ENCODE results near the gene INPPL1. TPM values are rescaled to one million over a fixed set of nuclear protein-coding genes. Genes with fewer than 3 reads are reported as not detected.

The INPPL1 gene
- total and polyA plus RNA-seq, 10 of the 15 experiments (the other 5 are each of a cell fraction or from before 2014, with no cell fraction given): 0.47 to 116 (median 43.4) TPM

DNA sequence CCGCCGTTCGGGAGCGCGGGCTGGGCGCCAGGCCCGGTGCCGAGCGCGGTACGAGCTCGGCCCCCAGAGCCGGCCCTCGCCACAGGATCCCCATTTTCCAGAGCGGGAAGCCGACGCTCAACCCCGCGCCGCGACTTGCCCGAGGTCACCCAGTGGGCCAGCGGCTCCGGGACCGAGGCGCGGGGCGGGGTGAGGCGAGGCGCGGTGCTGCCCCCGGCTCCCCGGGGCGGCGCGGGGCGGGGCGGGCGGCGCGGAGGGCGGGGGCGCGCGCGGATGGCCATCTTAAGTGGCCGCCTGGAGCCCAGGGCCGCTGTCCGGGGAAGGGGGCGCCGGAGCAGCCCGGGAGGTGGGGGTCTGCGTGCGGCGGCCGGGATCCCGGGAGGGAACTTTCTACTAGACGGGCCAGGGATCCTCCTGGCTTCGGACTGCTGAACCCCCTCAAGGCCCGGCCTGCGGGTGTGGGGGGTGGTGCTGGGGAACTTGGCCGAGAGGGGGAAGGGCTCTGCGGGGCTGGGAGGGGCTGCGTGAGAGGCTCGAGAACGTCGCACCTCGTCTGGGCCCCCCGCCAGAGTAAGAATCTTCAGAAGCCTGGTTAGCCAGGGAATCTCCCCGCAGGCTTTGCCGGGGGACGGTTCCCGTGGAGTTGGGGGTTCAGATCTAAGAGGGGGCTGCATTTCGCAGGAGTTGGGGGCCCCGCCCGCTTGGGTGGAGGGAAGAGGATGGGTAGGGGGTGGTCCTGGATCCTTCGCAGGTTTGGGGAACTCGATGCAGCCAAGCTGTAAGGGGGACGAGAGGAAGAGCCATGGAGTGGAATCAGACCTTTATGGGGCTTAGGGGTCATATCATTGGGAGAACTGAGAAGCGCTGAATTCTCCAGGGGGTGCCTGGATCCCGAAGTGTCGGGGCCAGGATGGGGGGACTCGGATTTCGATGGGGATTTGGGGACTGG is 678 bp upstream of the INPPL1 start (continued):
- TF ChIP-seq, protein P1, sequence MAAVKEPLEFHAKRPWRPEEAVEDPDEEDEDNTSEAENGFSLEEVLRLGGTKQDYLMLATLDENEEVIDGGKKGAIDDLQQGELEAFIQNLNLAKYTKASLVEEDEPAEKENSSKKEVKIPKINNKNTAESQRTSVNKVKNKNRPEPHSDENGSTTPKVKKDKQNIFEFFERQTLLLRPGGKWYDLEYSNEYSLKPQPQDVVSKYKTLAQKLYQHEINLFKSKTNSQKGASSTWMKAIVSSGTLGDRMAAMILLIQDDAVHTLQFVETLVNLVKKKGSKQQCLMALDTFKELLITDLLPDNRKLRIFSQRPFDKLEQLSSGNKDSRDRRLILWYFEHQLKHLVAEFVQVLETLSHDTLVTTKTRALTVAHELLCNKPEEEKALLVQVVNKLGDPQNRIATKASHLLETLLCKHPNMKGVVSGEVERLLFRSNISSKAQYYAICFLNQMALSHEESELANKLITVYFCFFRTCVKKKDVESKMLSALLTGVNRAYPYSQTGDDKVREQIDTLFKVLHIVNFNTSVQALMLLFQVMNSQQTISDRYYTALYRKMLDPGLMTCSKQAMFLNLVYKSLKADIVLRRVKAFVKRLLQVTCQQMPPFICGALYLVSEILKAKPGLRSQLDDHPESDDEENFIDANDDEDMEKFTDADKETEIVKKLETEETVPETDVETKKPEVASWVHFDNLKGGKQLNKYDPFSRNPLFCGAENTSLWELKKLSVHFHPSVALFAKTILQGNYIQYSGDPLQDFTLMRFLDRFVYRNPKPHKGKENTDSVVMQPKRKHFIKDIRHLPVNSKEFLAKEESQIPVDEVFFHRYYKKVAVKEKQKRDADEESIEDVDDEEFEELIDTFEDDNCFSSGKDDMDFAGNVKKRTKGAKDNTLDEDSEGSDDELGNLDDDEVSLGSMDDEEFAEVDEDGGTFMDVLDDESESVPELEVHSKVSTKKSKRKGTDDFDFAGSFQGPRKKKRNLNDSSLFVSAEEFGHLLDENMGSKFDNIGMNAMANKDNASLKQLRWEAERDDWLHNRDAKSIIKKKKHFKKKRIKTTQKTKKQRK (IDR thresholded peaks at IDR 0.05; ENCODE audit: low read depth, low read length): no peak
- TF ChIP-seq NR2C2 (IDR thresholded peaks at IDR 0.05; ENCODE audit: borderline replicate concordance, control insufficient read depth, insufficient read length, low read depth): no peak
- TF ChIP-seq, protein P2, sequence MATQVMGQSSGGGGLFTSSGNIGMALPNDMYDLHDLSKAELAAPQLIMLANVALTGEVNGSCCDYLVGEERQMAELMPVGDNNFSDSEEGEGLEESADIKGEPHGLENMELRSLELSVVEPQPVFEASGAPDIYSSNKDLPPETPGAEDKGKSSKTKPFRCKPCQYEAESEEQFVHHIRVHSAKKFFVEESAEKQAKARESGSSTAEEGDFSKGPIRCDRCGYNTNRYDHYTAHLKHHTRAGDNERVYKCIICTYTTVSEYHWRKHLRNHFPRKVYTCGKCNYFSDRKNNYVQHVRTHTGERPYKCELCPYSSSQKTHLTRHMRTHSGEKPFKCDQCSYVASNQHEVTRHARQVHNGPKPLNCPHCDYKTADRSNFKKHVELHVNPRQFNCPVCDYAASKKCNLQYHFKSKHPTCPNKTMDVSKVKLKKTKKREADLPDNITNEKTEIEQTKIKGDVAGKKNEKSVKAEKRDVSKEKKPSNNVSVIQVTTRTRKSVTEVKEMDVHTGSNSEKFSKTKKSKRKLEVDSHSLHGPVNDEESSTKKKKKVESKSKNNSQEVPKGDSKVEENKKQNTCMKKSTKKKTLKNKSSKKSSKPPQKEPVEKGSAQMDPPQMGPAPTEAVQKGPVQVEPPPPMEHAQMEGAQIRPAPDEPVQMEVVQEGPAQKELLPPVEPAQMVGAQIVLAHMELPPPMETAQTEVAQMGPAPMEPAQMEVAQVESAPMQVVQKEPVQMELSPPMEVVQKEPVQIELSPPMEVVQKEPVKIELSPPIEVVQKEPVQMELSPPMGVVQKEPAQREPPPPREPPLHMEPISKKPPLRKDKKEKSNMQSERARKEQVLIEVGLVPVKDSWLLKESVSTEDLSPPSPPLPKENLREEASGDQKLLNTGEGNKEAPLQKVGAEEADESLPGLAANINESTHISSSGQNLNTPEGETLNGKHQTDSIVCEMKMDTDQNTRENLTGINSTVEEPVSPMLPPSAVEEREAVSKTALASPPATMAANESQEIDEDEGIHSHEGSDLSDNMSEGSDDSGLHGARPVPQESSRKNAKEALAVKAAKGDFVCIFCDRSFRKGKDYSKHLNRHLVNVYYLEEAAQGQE (IDR thresholded peaks at IDR 0.05; ENCODE audit: low read depth, low read length): no peak
- no peak for TF ChIP-seq IRF4 (IDR thresholded peaks at IDR 0.05; ENCODE audit: low read depth, low read length)
- TF ChIP-seq ZNF217 (IDR thresholded peaks at IDR 0.05): no peak
- 0 out of 2 replicates have a peak, but pooled peaks have one; percentile 3 for TF ChIP-seq CBFB (IDR thresholded peaks at IDR 0.05; ENCODE audit: low read depth)
- no peak for TF ChIP-seq TBL1XR1 (IDR thresholded peaks at IDR 0.05; ENCODE audit: low read depth, low read length)
- TF ChIP-seq CHD1 (IDR thresholded peaks at IDR 0.05; ENCODE audit: low read depth, low read length): no peak
- TF ChIP-seq STAT1 (conservative IDR thresholded peaks at IDR 0.05): no peak
- TF ChIP-seq, protein P3, sequence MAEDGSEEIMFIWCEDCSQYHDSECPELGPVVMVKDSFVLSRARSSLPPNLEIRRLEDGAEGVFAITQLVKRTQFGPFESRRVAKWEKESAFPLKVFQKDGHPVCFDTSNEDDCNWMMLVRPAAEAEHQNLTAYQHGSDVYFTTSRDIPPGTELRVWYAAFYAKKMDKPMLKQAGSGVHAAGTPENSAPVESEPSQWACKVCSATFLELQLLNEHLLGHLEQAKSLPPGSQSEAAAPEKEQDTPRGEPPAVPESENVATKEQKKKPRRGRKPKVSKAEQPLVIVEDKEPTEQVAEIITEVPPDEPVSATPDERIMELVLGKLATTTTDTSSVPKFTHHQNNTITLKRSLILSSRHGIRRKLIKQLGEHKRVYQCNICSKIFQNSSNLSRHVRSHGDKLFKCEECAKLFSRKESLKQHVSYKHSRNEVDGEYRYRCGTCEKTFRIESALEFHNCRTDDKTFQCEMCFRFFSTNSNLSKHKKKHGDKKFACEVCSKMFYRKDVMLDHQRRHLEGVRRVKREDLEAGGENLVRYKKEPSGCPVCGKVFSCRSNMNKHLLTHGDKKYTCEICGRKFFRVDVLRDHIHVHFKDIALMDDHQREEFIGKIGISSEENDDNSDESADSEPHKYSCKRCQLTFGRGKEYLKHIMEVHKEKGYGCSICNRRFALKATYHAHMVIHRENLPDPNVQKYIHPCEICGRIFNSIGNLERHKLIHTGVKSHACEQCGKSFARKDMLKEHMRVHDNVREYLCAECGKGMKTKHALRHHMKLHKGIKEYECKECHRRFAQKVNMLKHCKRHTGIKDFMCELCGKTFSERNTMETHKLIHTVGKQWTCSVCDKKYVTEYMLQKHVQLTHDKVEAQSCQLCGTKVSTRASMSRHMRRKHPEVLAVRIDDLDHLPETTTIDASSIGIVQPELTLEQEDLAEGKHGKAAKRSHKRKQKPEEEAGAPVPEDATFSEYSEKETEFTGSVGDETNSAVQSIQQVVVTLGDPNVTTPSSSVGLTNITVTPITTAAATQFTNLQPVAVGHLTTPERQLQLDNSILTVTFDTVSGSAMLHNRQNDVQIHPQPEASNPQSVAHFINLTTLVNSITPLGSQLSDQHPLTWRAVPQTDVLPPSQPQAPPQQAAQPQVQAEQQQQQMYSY (CRISPR knock-in tag; IDR thresholded peaks at IDR 0.05): no peak
- TF ChIP-seq MXI1 (IDR thresholded peaks at IDR 0.05; ENCODE audit: low read depth, low read length): no peak; the same call in 1 of the 2 replicates
- TF ChIP-seq, protein P4, sequence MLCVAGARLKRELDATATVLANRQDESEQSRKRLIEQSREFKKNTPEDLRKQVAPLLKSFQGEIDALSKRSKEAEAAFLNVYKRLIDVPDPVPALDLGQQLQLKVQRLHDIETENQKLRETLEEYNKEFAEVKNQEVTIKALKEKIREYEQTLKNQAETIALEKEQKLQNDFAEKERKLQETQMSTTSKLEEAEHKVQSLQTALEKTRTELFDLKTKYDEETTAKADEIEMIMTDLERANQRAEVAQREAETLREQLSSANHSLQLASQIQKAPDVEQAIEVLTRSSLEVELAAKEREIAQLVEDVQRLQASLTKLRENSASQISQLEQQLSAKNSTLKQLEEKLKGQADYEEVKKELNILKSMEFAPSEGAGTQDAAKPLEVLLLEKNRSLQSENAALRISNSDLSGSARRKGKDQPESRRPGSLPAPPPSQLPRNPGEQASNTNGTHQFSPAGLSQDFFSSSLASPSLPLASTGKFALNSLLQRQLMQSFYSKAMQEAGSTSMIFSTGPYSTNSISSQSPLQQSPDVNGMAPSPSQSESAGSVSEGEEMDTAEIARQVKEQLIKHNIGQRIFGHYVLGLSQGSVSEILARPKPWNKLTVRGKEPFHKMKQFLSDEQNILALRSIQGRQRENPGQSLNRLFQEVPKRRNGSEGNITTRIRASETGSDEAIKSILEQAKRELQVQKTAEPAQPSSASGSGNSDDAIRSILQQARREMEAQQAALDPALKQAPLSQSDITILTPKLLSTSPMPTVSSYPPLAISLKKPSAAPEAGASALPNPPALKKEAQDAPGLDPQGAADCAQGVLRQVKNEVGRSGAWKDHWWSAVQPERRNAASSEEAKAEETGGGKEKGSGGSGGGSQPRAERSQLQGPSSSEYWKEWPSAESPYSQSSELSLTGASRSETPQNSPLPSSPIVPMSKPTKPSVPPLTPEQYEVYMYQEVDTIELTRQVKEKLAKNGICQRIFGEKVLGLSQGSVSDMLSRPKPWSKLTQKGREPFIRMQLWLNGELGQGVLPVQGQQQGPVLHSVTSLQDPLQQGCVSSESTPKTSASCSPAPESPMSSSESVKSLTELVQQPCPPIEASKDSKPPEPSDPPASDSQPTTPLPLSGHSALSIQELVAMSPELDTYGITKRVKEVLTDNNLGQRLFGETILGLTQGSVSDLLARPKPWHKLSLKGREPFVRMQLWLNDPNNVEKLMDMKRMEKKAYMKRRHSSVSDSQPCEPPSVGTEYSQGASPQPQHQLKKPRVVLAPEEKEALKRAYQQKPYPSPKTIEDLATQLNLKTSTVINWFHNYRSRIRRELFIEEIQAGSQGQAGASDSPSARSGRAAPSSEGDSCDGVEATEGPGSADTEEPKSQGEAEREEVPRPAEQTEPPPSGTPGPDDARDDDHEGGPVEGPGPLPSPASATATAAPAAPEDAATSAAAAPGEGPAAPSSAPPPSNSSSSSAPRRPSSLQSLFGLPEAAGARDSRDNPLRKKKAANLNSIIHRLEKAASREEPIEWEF (IDR thresholded peaks at IDR 0.05; ENCODE audit: insufficient replicate concordance, low read depth, low read length): no peak
